Measurements from ENCODE around the gene ZNF827. TPM values are rescaled to one million over a fixed set of nuclear protein-coding genes. Genes with fewer than 3 reads are reported as not detected.

Gene ZNF827
- total and polyA plus RNA-seq, 2 of the 13 experiments (the other 11 are each of a cell fraction or from before 2014, with no cell fraction given), result 2.8 TPM

GRCh38 chr4:145885666-145886065 is 53.0 kb downstream of the ZNF827 start:
- no peaks in the 10 kb centered on the region for H3K27me3 ChIP-seq (ENCODE audit: control insufficient read depth in 1 of 2, insufficient read depth in 2 of 2, low read length in 2 of 2)
- intact Hi-C loops (cut with micrococcal nuclease; ENCODE audit: unreplicated experiment), result no loop called here
- H3K9me3 ChIP-seq (ENCODE audit: low read length), result no peaks in the 10 kb centered on the region
- no peak overlapping the region for H2AFZ ChIP-seq (ENCODE audit: low read length)
- ATAC-seq (no peak), FAIRE-seq (no peak), DNase-seq (ENCODE audit: low spot score) (no peak)
- in situ Hi-C loops (cut with HindIII; ENCODE audit: extremely low pct_ligation_motif_present, low pct_unique_long_range_greater_than_20kb), result no loop called here
- H4K20me1 ChIP-seq (ENCODE audit: insufficient read depth, low read length), result no peaks in the 10 kb centered on the region
- BruUV-seq (replicated peaks), result no TSS peak
- H3K27ac ChIP-seq (ENCODE audit: extremely low read length, insufficient read depth, low read length), result no peak overlapping the region
- H3K79me2 ChIP-seq (ENCODE audit: insufficient read depth, low read length), result no peaks in the 10 kb centered on the region
- H3K4me3 ChIP-seq (replicated peaks in 1 of 3; ENCODE audit: insufficient read depth in 1 of 3, low read depth in 2 of 3, low read length in 3 of 3), result no peak overlapping the region
- CTCF ChIA-PET (ENCODE audit: low intra/inter-chr PET ratio, low total read pairs), result no interaction called here
- H3K4me1 ChIP-seq (ENCODE audit: insufficient read depth, low read length), result no peaks in the 10 kb centered on the region
- no peak overlapping the region for H3K9ac ChIP-seq (ENCODE audit: insufficient read depth, low read depth, low read length)
- WGBS (ENCODE audit: low lambda C conversion rate), result 95% methylated on average over 5 of the region's 9 CpGs
- POLR2A ChIA-PET, result no interaction called here
- no peak overlapping the region for H3K4me2 ChIP-seq (ENCODE audit: low read depth, low read length)
- peaks cover 6 to 17% of the 10 kb centered on the region in 2 experiments for H3K36me3 ChIP-seq (replicated peaks in 1 of 2; ENCODE audit: control insufficient read depth in 1 of 2, insufficient read depth in 2 of 2, low read length in 2 of 2)
- TF ChIP-seq FOXP4 (CRISPR knock-in tag; IDR thresholded peaks at IDR 0.05) (no peak), NFYC (CRISPR knock-in tag; IDR thresholded peaks at IDR 0.05) (no peak), ZNF674 (CRISPR knock-in tag; IDR thresholded peaks at IDR 0.05; ENCODE audit: low read depth) (no peak), HIVEP1 (CRISPR knock-in tag; IDR thresholded peaks at IDR 0.05) (no peak), IRX3 (CRISPR knock-in tag; IDR thresholded peaks at IDR 0.05; ENCODE audit: borderline replicate concordance, low read depth) (no peak), ZNF383 (CRISPR knock-in tag; IDR thresholded peaks at IDR 0.05; ENCODE audit: borderline replicate concordance) (no peak), ZNF563 (CRISPR knock-in tag; IDR thresholded peaks at IDR 0.05) (no peak), RBM39 (IDR thresholded peaks at IDR 0.05; ENCODE audit: low read depth, low read length, poor library complexity, severe bottlenecking) (no peak), ZNF225 (CRISPR knock-in tag; IDR thresholded peaks at IDR 0.05) (no peak), ZMAT3 (CRISPR knock-in tag; conservative IDR thresholded peaks at IDR 0.05) (no peak), BRCA1 (CRISPR knock-in tag; IDR thresholded peaks at IDR 0.05) (no peak), MBD4 (IDR thresholded peaks at IDR 0.05; ENCODE audit: borderline replicate concordance, low read length) (no peak), YY1 (IDR thresholded peaks at IDR 0.05; ENCODE audit: insufficient read depth, insufficient replicate concordance, low read depth, low read length) (no peak)
- TF ChIP-seq, protein P1, sequence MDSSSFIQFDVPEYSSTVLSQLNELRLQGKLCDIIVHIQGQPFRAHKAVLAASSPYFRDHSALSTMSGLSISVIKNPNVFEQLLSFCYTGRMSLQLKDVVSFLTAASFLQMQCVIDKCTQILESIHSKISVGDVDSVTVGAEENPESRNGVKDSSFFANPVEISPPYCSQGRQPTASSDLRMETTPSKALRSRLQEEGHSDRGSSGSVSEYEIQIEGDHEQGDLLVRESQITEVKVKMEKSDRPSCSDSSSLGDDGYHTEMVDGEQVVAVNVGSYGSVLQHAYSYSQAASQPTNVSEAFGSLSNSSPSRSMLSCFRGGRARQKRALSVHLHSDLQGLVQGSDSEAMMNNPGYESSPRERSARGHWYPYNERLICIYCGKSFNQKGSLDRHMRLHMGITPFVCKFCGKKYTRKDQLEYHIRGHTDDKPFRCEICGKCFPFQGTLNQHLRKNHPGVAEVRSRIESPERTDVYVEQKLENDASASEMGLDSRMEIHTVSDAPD (CRISPR knock-in tag; IDR thresholded peaks at IDR 0.05), result no peak
- TF ChIP-seq, protein P2, sequence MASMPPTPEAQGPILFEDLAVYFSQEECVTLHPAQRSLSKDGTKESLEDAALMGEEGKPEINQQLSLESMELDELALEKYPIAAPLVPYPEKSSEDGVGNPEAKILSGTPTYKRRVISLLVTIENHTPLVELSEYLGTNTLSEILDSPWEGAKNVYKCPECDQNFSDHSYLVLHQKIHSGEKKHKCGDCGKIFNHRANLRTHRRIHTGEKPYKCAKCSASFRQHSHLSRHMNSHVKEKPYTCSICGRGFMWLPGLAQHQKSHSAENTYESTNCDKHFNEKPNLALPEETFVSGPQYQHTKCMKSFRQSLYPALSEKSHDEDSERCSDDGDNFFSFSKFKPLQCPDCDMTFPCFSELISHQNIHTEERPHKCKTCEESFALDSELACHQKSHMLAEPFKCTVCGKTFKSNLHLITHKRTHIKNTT (CRISPR knock-in tag; IDR thresholded peaks at IDR 0.05), result no peak

Data from HepG2 (cell line).